GM23248 (cell line): ENCODE data around the gene RHOC.

Experiments
- EZH2 ChIP-seq: fragments of 200-600 bp; sonication (generic); IDR thresholded peaks from 2 replicates; pipeline ENCODE4 v1.6.1; 2018; ENCODE audit warnings: antibody characterized with exemption, mild to moderate bottlenecking; ENCODE audit not compliant: insufficient read depth, poor library complexity, severe bottlenecking
- EZH2phosphoT487 ChIP-seq: fragments of 200-600 bp; sonication (generic); IDR thresholded peaks from 2 replicates; pipeline ENCODE4 v1.6.1; 2018; ENCODE audit warnings: antibody characterized with exemption, moderate library complexity, mild to moderate bottlenecking, low read depth; ENCODE audit not compliant: insufficient read depth

GRCh38 chr1:112673592-112674439 lies 33.1 kb downstream of the RHOC start:
- TF ChIP-seq EZH2 (no peak), EZH2phosphoT487 (no peak)
